H54 (cell line): ENCODE results near the gene MUC12.
"Not testable (repeated sequence)": the region's sequence is repeated elsewhere in the genome, so short reads cannot be mapped to it uniquely, and the experiment has no call there.

ENCODE experiments used
- DNase-seq: peaks from one replicate; pipeline ENCODE4 v3.0.0; 2011; ENCODE audit warnings: low spot score, mixed read lengths; ENCODE audit not compliant: insufficient read length
- FAIRE-seq: peaks from 3 replicates; lab custom pipeline; 2011; peaks lifted over from hg19 to GRCh38; lab: Jason Lieb, UNC
- POLR2A ChIP-seq: IDR thresholded peaks from 2 replicates; pipeline ENCODE4 v1.6.1; 2011; ENCODE audit warnings: low read depth, mild to moderate bottlenecking, low read length

The MUC12 gene

DNA sequence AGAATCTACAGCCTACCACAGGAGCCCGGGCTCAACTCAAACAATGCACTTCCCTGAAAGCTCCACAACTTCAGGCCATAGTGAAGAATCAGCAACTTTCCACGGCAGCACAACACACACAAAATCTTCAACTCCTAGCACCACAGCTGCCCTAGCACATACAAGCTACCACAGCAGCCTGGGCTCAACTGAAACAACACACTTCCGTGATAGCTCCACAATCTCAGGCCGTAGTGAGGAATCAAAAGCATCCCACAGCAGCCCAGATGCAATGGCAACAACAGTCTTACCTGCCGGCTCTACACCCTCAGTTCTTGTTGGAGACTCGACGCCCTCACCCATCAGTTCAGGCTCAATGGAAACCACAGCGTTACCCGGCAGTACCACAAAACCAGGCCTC lies 22.3 kb downstream of the MUC12 start:
- DNase-seq, result no peak
- no peak for FAIRE-seq
- TF ChIP-seq POLR2A, result no peak

DNA sequence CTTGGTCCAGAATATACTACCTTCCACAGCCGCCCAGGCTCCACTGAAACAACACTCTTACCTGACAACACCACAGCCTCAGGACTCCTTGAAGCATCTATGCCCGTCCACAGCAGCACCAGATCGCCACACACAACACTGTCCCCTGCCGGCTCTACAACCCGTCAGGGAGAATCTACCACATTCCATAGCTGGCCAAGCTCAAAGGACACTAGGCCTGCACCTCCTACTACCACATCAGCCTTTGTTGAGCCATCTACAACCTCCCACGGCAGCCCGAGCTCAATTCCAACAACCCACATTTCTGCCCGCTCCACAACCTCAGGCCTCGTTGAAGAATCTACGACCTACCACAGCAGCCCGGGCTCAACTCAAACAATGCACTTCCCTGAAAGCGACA lies 22.9 kb downstream of the MUC12 start:
- DNase-seq, FAIRE-seq: not testable (repeated sequence)

DNA sequence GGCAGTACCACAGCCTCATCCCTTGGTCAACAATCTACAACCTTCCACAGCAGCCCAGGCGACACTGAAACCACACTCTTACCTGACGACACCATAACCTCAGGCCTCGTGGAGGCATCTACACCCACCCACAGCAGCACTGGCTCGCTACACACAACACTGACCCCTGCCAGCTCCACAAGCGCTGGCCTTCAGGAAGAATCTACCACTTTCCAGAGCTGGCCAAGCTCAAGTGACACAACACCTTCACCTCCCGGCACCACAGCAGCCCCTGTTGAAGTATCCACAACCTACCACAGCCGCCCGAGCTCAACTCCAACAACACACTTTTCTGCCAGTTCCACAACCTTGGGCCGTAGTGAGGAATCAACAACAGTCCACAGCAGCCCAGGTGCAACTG lies 25.3 kb downstream of the MUC12 start:
- not testable (repeated sequence) for DNase-seq, FAIRE-seq

GRCh38 chr7:100998530-100998929 lies 29.2 kb downstream of the MUC12 start:
- not testable (repeated sequence) for FAIRE-seq, DNase-seq

DNA sequence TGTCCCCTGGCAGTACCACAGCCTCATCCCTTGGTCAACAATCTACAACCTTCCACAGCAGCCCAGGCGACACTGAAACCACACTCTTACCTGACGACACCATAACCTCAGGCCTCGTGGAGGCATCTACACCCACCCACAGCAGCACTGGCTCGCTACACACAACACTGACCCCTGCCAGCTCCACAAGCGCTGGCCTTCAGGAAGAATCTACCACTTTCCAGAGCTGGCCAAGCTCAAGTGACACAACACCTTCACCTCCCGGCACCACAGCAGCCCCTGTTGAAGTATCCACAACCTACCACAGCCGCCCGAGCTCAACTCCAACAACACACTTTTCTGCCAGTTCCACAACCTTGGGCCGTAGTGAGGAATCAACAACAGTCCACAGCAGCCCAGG lies 30.0 kb downstream of the MUC12 start:
- not testable (repeated sequence) for DNase-seq, FAIRE-seq

GRCh38 chr7:101000025-101000424 lies 30.7 kb downstream of the MUC12 start:
- FAIRE-seq, DNase-seq: not testable (repeated sequence)

DNA sequence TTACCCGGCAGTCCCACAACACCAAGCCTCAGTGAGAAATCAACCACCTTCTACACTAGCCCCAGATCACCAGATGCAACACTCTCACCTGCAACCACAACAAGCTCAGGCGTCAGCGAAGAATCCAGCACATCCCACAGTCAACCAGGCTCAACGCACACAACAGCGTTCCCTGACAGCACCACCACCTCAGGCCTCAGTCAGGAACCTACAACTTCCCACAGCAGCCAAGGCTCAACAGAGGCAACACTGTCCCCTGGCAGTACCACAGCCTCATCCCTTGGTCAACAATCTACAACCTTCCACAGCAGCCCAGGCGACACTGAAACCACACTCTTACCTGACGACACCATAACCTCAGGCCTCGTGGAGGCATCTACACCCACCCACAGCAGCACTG lies 33.0 kb downstream of the MUC12 start:
- FAIRE-seq, DNase-seq: not testable (repeated sequence)

DNA sequence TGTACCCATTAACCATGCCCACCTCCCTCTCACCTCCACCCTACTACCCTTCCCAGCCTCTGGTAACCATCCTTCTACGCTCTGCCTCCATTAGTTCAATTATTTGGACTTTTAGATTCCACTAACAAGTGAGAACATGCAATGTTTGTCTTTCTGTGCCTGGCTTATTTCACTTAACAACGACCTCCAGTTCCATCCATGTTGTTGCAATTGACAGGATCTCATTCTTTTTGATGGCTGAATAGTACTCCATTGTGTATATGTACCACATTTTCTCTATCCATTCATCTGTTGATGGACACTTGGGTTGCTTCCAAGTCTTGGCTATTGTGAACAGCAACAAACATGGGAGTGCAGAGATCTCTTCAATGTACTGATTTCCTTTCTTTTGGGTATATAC lies 38.0 kb downstream of the MUC12 start:
- not testable (repeated sequence) for DNase-seq, FAIRE-seq

- TF ChIP-seq POLR2A, result no peak
- DNase-seq (no peak), FAIRE-seq (no peak)
These were observed 40.3 kb downstream of the MUC12 start for GRCh38 chr7:101009629-101010028.

GRCh38 chr7:101012931-101013330 lies 43.6 kb downstream of the MUC12 start:
- no peak for DNase-seq
- no peak for FAIRE-seq
- no peak for TF ChIP-seq POLR2A

DNA sequence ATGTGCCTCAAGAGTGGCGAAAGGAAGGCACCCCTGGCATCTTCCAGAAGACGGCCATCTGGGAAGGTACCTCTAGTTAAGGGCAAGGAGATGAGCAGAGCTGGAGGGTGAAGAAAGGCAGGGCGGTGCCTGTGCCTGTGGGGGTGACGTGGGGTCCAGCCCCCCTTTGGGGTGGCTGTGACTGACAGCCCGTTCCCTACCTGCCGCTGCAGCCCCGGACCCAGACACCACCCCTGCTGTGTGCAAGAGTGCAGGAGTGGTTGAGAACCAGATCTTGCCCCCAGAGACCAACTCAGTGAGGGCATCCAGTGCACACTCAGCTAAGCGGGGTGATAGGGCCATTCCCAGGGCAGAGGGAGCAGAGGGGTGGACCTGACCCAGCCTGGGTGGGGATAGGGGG lies 46.3 kb downstream of the MUC12 start:
- DNase-seq, result no peak
- TF ChIP-seq POLR2A, result no peak
- FAIRE-seq, result no peak

DNA sequence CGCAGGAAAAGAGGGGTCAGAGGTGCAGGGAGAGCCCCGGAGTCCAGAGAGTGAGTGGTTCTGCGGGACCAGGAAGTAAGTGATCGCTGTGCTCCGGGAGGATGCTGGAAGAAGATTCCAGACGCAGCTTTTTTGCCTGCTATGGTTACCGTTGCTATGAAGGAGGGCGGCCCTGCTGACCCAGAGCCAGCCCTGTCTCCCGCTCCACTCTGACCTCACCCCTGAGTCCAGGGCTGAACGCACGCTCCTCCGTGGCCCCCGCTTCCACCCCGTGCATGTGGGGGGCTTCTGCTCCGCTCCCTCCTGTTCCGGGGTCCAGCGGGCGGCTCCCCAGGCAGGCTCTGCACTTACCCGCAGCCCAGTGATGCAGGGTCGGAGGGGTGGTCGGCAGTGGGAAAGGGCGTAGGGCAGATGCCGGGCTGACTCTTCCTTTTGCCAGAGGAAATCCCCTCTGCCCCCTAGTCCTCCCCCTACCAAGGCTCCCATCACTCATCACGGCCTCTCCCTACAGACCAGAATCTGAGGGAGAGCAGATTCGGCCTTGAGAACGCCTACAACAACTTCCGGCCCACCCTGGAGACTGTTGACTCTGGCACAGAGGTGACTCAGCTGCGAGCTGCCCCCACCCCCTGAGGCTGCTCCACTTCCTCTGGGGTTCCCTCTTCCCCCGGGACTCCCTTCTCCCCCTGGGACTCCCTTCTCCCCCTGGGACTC lies 47.9 kb downstream of the MUC12 start:
- 0 out of 2 replicates have a peak, but pooled peaks have one; percentile 33 for TF ChIP-seq POLR2A
- FAIRE-seq, result no peak

DNA sequence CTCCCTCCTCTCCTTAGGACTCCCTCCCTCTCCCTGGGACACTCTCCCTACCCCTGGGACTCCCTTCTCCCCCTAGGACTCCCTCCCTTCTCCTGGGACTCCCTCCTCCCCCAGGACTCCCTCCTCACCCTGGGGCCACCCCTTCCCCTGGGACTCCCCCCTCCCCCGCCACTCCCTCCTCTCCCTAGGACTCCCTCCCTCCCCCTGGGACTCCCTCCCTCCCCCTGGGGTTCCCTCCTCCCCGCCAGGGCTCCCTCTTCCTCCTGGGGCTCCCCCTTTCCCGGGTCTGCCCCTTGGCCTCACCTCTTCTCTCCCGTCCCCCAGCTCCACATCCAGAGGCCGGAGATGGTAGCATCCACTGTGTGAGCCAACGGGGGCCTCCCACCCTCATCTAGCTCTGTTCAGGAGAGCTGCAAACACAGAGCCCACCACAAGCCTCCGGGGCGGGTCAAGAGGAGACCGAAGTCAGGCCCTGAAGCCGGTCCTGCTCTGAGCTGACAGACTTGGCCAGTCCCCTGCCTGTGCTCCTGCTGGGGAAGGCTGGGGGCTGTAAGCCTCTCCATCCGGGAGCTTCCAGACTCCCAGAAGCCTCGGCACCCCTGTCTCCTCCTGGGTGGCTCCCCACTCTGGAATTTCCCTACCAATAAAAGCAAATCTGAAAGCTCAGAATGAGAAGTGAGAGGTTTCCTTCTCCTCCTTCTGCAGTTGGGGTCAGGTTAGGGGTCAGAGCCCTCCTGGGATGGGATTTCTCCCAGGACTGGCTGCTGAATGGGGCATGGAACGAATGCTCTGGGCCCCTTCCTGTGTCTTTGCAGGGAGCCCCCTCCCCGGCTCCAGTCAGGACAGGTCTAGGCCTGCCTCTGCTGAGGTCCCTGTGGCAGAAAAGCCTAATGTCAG lies 49.2 kb downstream of the MUC12 start:
- DNase-seq (no peak), FAIRE-seq (no peak)
- no peak for TF ChIP-seq POLR2A

More for the DNA sequence above, 47.9 kb downstream of the MUC12 start:
- DNase-seq, result peak; percentile 96

DNA sequence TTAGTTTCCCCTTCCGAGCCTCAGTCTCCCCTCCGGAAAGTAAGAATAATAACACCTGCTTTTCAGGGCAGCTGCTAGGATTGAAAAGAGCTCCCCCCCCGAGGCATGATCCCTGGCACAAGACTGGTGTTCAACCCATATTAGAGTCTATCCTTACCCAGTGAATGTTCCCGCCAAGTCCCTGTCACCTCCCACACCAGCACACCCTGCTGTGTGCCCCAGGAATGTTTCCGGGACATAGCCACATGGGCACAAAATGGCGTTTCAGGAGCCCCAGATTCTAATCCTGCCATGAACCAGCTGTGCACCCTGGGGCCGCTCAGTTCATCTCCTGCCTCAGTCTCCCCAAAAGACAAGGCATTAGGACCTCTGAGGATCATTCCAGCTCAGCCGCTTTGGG lies 51.1 kb downstream of the MUC12 start:
- TF ChIP-seq POLR2A, result no peak
- FAIRE-seq (no peak), DNase-seq (no peak)

- DNase-seq (no peak), FAIRE-seq (no peak)
- no peak for TF ChIP-seq POLR2A
These were observed 52.3 kb downstream of the MUC12 start for GRCh38 chr7:101021703-101022102.
